Right lobe of liver (tissue), 6 donors: ENCODE data around the gene TOMM40L. TPM values are rescaled to one million over a fixed set of nuclear protein-coding genes. Genes with fewer than 3 reads are reported as not detected.

ENCODE experiments used
- ATAC-seq, 4 donors: fragments of 200-7000 bp; cut with Tn5 transposase; one replicate each; pipeline ENCODE4 v1.9.1; 2020; ENCODE audit warnings: mild to moderate bottlenecking in 4 of 4, moderate library complexity in 4 of 4
- DNase-seq, 3 donors: peaks; one replicate each; pipeline ENCODE4 v3.0.0-alpha.2; 2020
- H3K27ac ChIP-seq, 3 donors: fragments of 200-600 bp; one replicate each; pipeline ENCODE4 v1.8.0; 2022
- H3K27me3 ChIP-seq, 2 donors: fragments of 200-600 bp; one replicate each; pipeline ENCODE4 v1.8.0; 2022
- H3K36me3 ChIP-seq, 4 donors: fragments of 200-600 bp; sonication (generic) in 1 of 4; one replicate each; pipeline versions ENCODE4 v1.5.1 to v1.8.0; 2017 to 2022; ENCODE audit warnings: control low read depth in 1 of 4
- H3K4me1 ChIP-seq, 4 donors: fragments of 200-600 bp; sonication (generic) in 1 of 4; one replicate each; pipeline versions ENCODE4 v1.5.1 to v1.8.0; 2017 to 2022; ENCODE audit warnings: control low read depth in 1 of 4
- H3K4me3 ChIP-seq, 3 donors: fragments of 200-600 bp; one replicate each; pipeline ENCODE4 v1.8.0; 2022
- H3K9me3 ChIP-seq, 4 donors: fragments of 200-600 bp; sonication (generic) in 1 of 4; one replicate each; pipeline versions ENCODE4 v1.5.1 to v1.8.0; 2017 to 2022; ENCODE audit warnings: control low read depth in 1 of 4
- CTCF ChIP-seq, 4 donors: fragments of 200-600 bp in 3 of 4; fragments of 450-650 bp in 1 of 4; IDR thresholded peaks; one replicate each; pipeline versions ENCODE4 v1.5.1 to v1.8.0; 2016 to 2022; ENCODE audit warnings: antibody characterized with exemption in 4 of 4, mild to moderate bottlenecking in 2 of 4
- POLR2A ChIP-seq: fragments of 450-650 bp; IDR thresholded peaks from one replicate; pipeline ENCODE4 v1.6.1; 2017; ENCODE audit warnings: antibody characterized with exemption, mild to moderate bottlenecking
- WGBS: methylation state at CpG from one replicate; pipeline ENCODE4 v1.1.6; 2018; ENCODE audit warnings: low coverage, low lambda C conversion rate; ENCODE audit not compliant: insufficient coverage; ENCODE audit errors: missing lambda C conversion rate; 5-methylcytosine and 5-hydroxymethylcytosine counted together
- intact Hi-C, 2 donors: fragments of 100-400 bp; cut with DNase I; formaldehyde crosslinking; loops; one replicate each; pipeline versions ENCODE4 v1.11.2 to v1.14.1; 2022
- total RNA-seq, 6 experiments: library from RNA; depleted of rRNA in 2 of 6; stranded (reverse); fragments of >200 nt in 2 of 6; fragmentation: NEBNext Ultra II Directional in 3 of 6; extraction: Animal tissue kit (Norgen Biotek cat#: 25700) in 3 of 6; gene quantifications; one replicate each; pipeline versions ENCODE4 v1.1.0 to v1.2.4, GENCODE V29; 2016 to 2023
- donor health status: DM: no; HTN: yes; CAD: no.
- donor health status: DM: no; HTN: no; CAD: no.
- donor health status: DM: no; HTN: no; CAD: no.
- donor health status: DM: no; HTN: yes; CAD: no.
- donor health status: DM: no; HTN: yes; CAD: no.

TOMM40L gene
- total RNA-seq, 6 experiments from 2014 or later: 4.3 to 18.5 (median 8.1) TPM

- Histone ChIP-seq H3K36me3 (peaks cover 0 to 63% (median 29%) of the 10 kb centered on the region in 4 donors), H3K4me1 (peaks cover 0 to 28% (median 5%) of the 10 kb centered on the region in 4 donors), H3K9me3 (no peaks in the 10 kb centered on the region), H3K4me3 (no peak overlapping the region), H3K27me3 (no peaks in the 10 kb centered on the region), H3K27ac (no peak overlapping the region)
- TF ChIP-seq CTCF (IDR thresholded peaks at IDR 0.05) (no peak), POLR2A (no peak)
- intact Hi-C loops: loop anchor here (10.0 kb wide), 2 partner anchors 55 to 65 kb away; no protein-coding TSS in a partner anchor
- ATAC-seq (no peak), DNase-seq (no peak)
- WGBS: 20% methylated on average over 2 of the region's 3 CpGs
Measured at GRCh38 chr1:161229896-161230295, 4.0 kb downstream of the TOMM40L start.

- WGBS: no CpG with 5 or more reads among the region's 7 CpGs
- TF ChIP-seq CTCF (IDR thresholded peaks at IDR 0.05): no peak
- TF ChIP-seq POLR2A: no peak
- Histone ChIP-seq H3K4me1 (peaks cover 0 to 21% (median 5%) of the 10 kb centered on the region in 4 donors), H3K27ac (no peak overlapping the region), H3K27me3 (no peaks in the 10 kb centered on the region), H3K9me3 (no peaks in the 10 kb centered on the region), H3K4me3 (no peak overlapping the region), H3K36me3 (peaks cover 0 to 71% (median 29%) of the 10 kb centered on the region in 4 donors)
- DNase-seq (no peak), ATAC-seq (no peak)
- intact Hi-C loops: loop anchor here (10.0 kb wide), 2 partner anchors 54 to 64 kb away; no protein-coding TSS in a partner anchor
Measured at GRCh38 chr1:161230762-161231161, 4.9 kb downstream of the TOMM40L start.

DNA sequence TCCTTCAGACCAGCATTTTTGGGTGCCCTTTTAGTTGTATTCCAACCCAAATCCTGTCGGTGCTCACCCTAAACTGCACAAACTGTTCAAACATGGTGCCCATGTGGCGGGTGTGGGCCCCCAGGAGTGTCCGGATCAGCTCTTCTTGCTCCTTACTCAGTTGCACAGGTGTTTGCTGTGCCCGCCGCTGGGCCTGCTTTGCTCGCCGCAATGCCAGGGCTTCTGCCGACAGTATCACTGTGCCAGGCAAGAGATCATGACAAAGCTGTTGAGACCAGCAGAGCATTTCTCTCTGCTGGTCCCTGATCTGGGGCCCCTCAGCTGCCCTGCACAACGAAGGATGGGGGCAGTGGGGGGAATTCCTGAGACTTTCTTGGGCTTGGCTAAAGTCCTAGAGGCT, 7.2 kb downstream of the TOMM40L start:
- H3K4me3 ChIP-seq: no peak overlapping the region
- no peaks in the 10 kb centered on the region for H3K9me3 ChIP-seq
- DNase-seq: no peak
- ATAC-seq: no peak
- peaks cover 0 to 72% (median 29%) of the 10 kb centered on the region in 4 donors for H3K36me3 ChIP-seq
- H3K27me3 ChIP-seq: no peaks in the 10 kb centered on the region
- peaks cover 0 to 4% (median 0%) of the 10 kb centered on the region in 4 donors for H3K4me1 ChIP-seq
- TF ChIP-seq CTCF (IDR thresholded peaks at IDR 0.05): no peak
- no peak for TF ChIP-seq POLR2A
- intact Hi-C loops: loop anchor here (10.0 kb wide), 2 partner anchors 52 to 62 kb away; no protein-coding TSS in a partner anchor
- WGBS: 85% methylated on average over 8 of the region's 9 CpGs
- no peak overlapping the region for H3K27ac ChIP-seq

GRCh38 chr1:161235957-161236775, 10.3 kb downstream of the TOMM40L start:
- WGBS: 35% methylated on average over 2 of the region's 5 CpGs
- intact Hi-C loops: loop anchor here (10.0 kb wide), 2 partner anchors 49 to 59 kb away; no protein-coding TSS in a partner anchor
- DNase-seq: no peak
- TF ChIP-seq CTCF (IDR thresholded peaks at IDR 0.05) (no peak), POLR2A (no peak)
- ATAC-seq: peak in 2 of 4 donors; percentile 5 to 7
- Histone ChIP-seq H3K9me3 (no peaks in the 10 kb centered on the region), H3K27me3 (no peaks in the 10 kb centered on the region), H3K4me3 (peak overlapping the region; percentile 38 to 73 (median 72)), H3K4me1 (peaks cover 0 to 7% (median 0%) of the 10 kb centered on the region in 4 donors), H3K27ac (peak overlapping the region in 2 of 3 donors; percentile 90 to 98), H3K36me3 (peaks cover 0 to 44% (median 15%) of the 10 kb centered on the region in 4 donors)
